ENCODE data around the gene CCL7. TPM values are rescaled to one million over a fixed set of nuclear protein-coding genes. Genes with fewer than 3 reads are reported as not detected.
A peak's percentile ranks its signal among the peaks of the same experiment; 100 is the strongest.
"Not testable (repeated sequence)": the region's sequence is repeated elsewhere in the genome, so short reads cannot be mapped to it uniquely, and the experiment has no call there.

CCL7 gene
- total RNA-seq = not detected

DNA sequence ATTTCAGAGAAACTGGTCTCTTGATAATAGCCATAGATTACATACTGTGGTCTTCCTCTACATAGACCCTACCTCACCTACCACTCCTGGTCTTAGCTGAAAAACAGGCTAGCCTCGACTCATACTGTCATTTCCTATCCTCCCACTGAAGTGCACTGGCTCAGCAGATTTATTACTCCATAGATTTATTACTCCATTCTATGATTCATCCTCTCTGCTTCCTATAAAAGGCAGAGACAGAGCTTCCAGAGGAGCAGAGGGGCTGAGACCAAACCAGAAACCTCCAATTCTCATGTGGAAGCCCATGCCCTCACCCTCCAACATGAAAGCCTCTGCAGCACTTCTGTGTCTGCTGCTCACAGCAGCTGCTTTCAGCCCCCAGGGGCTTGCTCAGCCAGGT is at the start of gene CCL7:
Gene CCL7, plus strand, starts transcription at position 253 of the 400 bp plus-strand sequence. Its CDS starts 70 bp downstream, at position 323.
- ATAC-seq = no peak
- DNase-seq (ENCODE audit: low spot score) = no peak

DNA sequence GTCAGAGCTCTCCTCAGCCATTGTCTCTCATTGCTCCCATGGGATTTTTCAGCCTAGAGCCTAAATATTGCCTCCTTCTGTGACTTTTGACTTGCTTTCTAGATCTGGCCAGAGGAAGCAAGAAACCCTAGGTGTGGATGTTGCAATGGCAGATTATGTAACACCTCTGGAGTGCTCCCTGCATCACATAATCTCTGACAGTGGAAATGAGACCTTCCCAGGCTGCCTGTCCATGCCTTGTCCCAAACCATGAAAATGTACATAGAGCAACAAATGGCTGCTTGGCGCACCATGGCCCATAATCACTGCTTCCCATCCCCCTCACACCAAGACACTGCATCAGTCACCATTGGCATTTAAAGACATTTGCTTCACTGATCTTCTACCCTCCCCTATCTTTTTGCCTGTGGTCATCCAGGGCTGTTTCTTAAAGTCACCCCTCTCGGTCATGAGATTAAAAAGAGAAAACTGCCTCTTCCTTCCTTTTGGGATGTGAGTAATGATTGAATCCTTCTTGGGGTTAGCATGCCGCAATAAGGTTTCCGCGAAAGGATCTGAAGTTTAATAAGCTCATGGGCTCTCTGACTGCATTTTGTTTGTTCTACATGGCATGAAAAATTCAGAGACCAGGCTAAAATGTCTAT is 49.1 kb upstream of the CCL7 start:
- ATAC-seq = peak; percentile 86
- no peak for DNase-seq (ENCODE audit: low spot score)

GRCh38 chr17:34221411-34221810 is 48.6 kb upstream of the CCL7 start:
- no peak for ATAC-seq

DNA sequence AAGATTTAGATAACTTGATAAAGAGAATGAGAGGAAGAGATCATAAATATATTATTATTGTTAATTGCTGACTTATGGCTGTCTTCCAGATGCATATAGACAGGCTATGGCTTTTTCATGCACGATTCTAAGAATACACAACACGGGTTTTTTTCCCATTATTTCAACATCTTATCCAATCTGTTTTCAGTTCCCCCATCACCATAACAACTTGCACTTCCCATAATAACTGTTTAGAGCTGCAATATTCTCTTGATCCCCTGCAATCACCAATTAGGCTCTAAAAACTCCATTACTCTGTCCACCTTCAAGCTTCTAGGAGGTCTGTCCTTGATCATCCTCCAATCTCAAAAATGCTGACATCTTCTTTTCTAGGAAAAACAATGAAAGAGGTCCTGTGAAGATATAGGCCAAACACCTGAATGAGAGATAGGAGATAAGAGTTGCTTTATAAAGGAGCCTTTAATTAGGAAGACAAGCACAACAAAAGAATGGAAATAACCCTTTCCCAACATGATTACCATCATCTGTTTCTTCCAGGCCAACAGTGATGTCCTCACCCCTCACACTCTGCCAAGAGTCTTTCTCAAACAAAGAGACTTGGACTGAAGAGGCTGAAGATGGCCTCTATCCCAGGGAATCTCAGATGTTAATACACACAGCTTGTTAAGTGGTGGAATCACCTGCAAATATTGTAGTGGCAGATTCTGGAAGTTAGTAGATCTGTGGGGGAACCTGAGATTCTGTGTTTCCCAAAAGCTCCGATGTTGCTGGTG is 47.1 kb upstream of the CCL7 start:
- DNase-seq (ENCODE audit: low spot score) = no peak
- ATAC-seq = no peak

More at GRCh38 chr17:34221411-34221810, 48.6 kb upstream of the CCL7 start:
- no peak for DNase-seq (ENCODE audit: low spot score)

DNA sequence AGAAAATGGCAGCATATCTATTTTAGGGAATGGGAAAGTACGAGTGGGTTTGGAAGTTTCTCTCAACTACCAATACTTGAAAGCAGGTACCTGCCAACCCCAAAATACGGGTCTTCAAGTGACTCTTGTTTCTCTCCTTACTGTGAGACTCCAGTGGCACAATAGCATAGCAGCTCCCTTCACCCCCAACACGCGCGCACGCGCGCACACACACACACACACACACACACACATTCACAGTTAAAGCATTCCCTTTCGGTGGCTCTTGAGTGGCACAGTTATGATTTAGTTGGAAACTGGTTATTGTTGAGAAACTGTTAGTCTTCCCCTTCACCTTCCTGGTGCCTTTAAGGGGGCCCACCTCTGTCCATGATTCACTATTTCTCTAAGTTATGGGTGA is 45.0 kb upstream of the CCL7 start:
- ATAC-seq (no peak), DNase-seq (ENCODE audit: low spot score) (no peak)

GRCh38 chr17:34226011-34226743 is 43.8 kb upstream of the CCL7 start:
- DNase-seq (ENCODE audit: low spot score) = no peak
- ATAC-seq = no peak

- DNase-seq (ENCODE audit: low spot score) = no peak
Measured at GRCh38 chr17:34226744-34227034, 43.3 kb upstream of the CCL7 start.

DNA sequence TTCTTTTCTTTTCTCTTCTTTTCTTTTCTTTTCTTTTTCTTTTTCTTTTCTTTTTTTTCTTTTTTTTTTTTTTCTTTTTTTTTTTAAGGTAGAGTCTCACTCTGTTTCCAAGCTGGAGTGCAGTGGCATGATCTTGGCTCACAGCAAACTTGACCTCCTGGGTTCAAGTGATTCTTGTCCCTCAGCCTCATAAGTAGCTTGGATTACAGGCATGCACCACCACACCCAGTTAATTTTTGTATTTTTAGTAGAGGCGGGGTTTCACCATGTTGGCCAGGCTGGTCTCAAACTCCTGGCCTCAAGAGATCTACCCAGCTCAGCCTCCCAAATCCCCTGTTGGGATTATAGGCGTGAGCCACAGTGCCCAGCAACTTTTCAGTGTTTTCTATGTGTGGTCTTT is 42.7 kb upstream of the CCL7 start:
- not testable (repeated sequence) for ATAC-seq; DNase-seq (ENCODE audit: low spot score)

More at GRCh38 chr17:34226744-34227034, 43.3 kb upstream of the CCL7 start:
- ATAC-seq = no peak

- ATAC-seq = no peak
- no peak for DNase-seq (ENCODE audit: low spot score)
Measured at GRCh38 chr17:34227707-34228106, 42.3 kb upstream of the CCL7 start.

DNA sequence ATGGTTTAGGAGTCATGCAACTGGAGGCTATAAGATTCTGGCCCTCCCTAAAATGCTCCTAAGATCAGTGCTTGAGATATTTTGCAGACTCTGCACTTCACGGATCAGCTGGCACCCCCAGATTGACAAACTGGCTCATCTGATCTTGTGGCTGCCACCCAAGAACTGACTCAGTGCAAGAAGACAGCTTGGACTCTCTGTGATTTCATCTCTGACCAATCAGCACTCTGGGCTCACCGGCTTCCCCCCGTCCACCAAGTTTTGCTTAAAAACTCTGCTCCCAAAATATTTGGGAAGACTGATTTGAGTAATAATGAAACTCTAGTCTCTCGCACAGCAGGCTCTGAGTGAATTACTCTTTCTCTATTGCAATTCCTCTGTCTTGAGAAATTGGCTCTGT is 41.2 kb upstream of the CCL7 start:
- DNase-seq (ENCODE audit: low spot score) (no peak), ATAC-seq (no peak)

DNA sequence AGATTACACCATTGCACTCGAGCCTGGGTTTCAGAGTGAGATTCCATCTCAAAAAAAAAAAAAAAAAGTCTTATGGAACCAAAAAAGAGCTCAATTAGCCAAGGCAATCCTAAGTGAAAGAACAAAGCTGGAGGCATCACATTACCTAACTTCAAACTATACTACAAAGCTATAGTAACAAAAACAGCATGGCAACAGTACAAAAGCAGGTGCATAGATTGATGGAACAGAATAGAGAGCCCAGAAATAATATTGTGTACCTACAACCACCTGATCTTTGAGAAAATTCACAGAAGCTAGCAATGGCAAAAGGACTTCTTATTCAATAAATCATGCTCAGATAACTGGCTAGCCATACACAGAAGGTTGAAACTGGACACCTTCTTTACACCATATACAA is 39.7 kb upstream of the CCL7 start:
- DNase-seq (ENCODE audit: low spot score) (no peak), ATAC-seq (no peak)

- DNase-seq (ENCODE audit: low spot score) = no peak
- ATAC-seq = no peak
Measured at GRCh38 chr17:34234616-34235015, 35.4 kb upstream of the CCL7 start.

- DNase-seq (ENCODE audit: low spot score) (peak; percentile 77), ATAC-seq (peak; percentile 97)
Measured at GRCh38 chr17:34235389-34236028, 34.5 kb upstream of the CCL7 start.

GRCh38 chr17:34236281-34236892 is 33.6 kb upstream of the CCL7 start:
- ATAC-seq = no peak
- DNase-seq (ENCODE audit: low spot score) = no peak

GRCh38 chr17:34237458-34237857 is 32.6 kb upstream of the CCL7 start:
- ATAC-seq (no peak), DNase-seq (ENCODE audit: low spot score) (no peak)

GRCh38 chr17:34241062-34241461 is 29.0 kb upstream of the CCL7 start:
- no peak for DNase-seq (ENCODE audit: low spot score)

DNA sequence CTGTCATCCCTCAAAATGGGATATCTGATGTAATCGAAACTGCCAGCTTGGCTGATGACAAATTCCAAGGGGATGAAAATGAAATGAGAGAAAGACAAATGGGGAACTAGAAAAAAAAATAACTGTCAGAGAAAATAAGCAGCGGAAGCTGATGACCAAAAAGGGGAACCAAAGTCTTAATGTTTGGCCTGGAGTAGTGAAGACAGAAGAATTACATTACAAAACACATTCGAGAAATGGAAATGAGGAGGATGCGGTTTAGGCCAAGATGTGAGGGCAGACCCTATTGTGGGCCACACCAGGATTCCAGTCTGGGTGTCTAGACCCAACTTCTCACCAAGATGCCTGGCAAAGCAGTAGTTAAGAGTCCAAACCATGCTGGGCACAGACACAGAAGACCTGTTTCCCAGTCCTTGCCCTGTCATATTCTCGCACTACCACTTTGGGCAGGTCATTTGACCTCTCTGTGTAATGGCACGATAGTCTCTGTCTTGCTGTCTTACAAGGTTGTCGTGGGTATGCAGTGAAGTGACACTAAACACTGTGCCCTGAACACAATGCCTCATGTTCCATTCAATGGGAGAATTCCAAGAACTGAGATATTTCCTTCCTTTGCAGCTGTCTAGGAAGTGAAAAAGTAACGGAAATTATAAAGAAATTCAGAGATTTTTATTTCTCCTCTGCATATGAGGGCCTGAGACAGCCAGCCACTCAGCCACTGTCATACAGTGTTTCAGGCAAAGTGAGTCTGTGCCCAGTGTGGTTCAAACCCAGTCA is 27.2 kb upstream of the CCL7 start:
- DNase-seq (ENCODE audit: low spot score) (no peak), ATAC-seq (no peak)

More at GRCh38 chr17:34241062-34241461, 29.0 kb upstream of the CCL7 start:
- ATAC-seq = peak; percentile 67

DNA sequence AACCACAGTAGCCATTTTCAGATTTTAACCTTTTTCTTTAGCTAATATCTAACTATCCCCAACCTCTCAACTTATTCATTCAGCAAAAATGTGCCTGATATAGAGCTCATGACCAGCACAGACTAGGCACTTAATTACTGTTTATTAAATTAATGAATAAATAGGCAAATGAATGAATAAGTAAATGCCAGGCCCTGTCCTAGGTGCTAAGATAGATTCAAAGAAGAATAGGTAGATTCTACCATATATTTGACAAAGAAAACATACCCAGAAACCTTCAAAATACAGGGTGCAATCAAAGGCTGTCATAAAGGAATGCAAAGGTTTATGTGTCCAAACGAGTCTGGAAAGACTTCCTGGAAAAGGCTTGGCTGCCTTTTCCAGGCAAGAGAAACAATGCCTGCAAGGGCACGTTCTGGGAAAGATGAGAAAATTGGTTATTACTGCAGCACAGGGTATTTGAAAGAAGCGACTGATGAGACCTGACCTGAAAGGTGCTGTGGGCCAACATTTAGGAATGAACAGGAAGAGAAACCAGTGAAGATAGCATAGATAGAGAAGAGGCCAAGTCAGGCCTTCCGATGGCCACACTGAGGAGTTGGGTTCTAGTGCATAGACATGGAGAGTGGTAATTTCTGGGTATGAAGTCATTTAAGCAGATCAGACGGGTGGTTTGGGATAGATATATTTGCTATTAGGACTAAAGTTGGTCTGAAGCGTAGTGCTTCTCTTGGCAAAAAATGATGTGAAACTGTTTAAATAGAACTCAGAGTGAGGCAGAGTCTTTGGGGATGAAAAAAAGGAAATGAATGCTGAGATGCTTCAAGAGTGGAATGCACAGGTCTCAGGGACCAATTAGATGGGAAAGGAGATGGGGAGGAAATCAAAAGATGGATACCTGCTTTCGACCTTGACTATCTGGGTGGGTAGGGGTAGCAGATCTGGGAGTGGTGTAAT is 26.4 kb upstream of the CCL7 start:
- no peak for ATAC-seq
- DNase-seq (ENCODE audit: low spot score) = no peak

GRCh38 chr17:34245351-34245905 is 24.6 kb upstream of the CCL7 start:
- DNase-seq (ENCODE audit: low spot score) = no peak
- ATAC-seq = no peak
